Panc1 (cell line): ENCODE measurements around the gene C22orf23.
"Not testable (repeated sequence)": the region's sequence is repeated elsewhere in the genome, so short reads cannot be mapped to it uniquely, and the experiment has no call there.

ENCODE experiments used
- CTCF ChIP-seq: fragments of 450-650 bp; IDR thresholded peaks from 2 replicates; pipeline ENCODE4 v1.5.1; 2017; ENCODE audit warnings: mild to moderate bottlenecking
- REST ChIP-seq, 2 experiments: IDR thresholded peaks; 2 replicates each; pipeline ENCODE4 v1.6.1; 2011 to 2012; ENCODE audit warnings: low read depth in 2 of 2, control low read depth in 1 of 2, low read length in 1 of 2, mild to moderate bottlenecking in 1 of 2, moderate library complexity in 1 of 2; ENCODE audit not compliant: insufficient read depth in 1 of 2

GRCh38 chr22:37976022-37976421 lies 22.6 kb upstream of the C22orf23 start:
- not testable (repeated sequence) for TF ChIP-seq CTCF; REST (IDR thresholded peaks at IDR 0.05; ENCODE audit: insufficient read depth in 1 of 2, low read depth in 2 of 2, low read length in 1 of 2)
